ENCODE measurements around the gene RASGRP4. TPM values are rescaled to one million over a fixed set of nuclear protein-coding genes. Genes with fewer than 3 reads are reported as not detected.

Gene RASGRP4
- total RNA-seq, 1 experiment from 2014 or later: not detected

DNA sequence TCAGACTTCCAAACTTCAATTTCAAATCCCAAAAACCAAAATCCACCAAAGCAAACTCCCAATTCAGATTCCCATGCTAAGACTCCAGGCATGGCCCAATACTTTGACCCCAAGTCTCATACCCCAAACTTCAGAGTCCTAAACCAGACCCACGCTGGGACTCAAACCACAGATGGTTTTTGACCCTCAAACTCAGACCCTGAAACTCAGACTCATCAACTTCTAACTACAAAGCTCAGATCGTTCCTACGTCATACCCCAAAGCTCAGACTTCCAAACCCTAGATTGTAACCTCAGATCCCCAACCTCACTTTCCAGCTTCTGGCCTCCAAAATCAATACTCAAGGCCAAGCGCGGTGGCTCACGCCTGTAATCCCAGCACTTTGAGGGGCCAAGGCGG lies 19.3 kb upstream of the RASGRP4 start:
- CTCF ChIA-PET: no interaction called here

DNA sequence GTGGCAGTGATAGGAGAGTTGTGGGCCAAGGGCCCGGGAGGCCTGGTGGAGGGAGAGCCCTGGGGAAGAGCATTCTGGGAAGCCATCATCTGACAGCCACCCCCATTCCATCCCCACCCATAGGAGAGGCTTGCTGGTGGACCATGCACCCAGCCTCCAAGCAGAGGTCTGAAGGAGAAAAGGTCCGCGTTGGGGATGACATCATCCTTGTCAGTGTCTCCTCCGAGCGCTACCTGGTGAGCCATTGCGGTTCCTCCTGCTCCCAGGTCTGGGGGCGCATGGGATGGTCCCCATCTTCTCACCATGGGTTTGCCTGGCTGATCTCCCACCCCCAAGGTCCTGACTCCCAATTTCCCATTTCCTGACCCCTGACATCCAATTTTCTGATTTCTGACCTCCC lies 18.0 kb upstream of the RASGRP4 start:
- DNase-seq (ENCODE audit: low spot score): no peak
- intact Hi-C loops (cut with micrococcal nuclease; ENCODE audit: unreplicated experiment): no loop called here
- Histone ChIP-seq H3K27ac (ENCODE audit: low read depth, low read length, poor library complexity, severe bottlenecking) (no peak overlapping the region), H3K9me3 (ENCODE audit: low read depth, low read length, poor library complexity, severe bottlenecking) (no peaks in the 10 kb centered on the region), H3K27me3 (replicated peaks; ENCODE audit: insufficient read depth, low read depth, low read length, poor library complexity) (no peaks in the 10 kb centered on the region), H3K4me3 (ENCODE audit: low read depth, low read length, poor library complexity, severe bottlenecking) (no peak overlapping the region), H3K4me1 (ENCODE audit: insufficient read depth, low read length, poor library complexity, severe bottlenecking) (no peaks in the 10 kb centered on the region), H3K36me3 (ENCODE audit: insufficient read depth, low read length, poor library complexity, severe bottlenecking) (no peaks in the 10 kb centered on the region)
- BruUV-seq (replicated peaks): no TSS peak
- TF ChIP-seq, protein P1, sequence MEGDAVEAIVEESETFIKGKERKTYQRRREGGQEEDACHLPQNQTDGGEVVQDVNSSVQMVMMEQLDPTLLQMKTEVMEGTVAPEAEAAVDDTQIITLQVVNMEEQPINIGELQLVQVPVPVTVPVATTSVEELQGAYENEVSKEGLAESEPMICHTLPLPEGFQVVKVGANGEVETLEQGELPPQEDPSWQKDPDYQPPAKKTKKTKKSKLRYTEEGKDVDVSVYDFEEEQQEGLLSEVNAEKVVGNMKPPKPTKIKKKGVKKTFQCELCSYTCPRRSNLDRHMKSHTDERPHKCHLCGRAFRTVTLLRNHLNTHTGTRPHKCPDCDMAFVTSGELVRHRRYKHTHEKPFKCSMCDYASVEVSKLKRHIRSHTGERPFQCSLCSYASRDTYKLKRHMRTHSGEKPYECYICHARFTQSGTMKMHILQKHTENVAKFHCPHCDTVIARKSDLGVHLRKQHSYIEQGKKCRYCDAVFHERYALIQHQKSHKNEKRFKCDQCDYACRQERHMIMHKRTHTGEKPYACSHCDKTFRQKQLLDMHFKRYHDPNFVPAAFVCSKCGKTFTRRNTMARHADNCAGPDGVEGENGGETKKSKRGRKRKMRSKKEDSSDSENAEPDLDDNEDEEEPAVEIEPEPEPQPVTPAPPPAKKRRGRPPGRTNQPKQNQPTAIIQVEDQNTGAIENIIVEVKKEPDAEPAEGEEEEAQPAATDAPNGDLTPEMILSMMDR (conservative IDR thresholded peaks at IDR 0.05; ENCODE audit: low read depth, low read length): no peak
- TF ChIP-seq EZH2 (IDR thresholded peaks at IDR 0.05; ENCODE audit: borderline replicate concordance, low read depth, low read length, poor library complexity, severe bottlenecking): no peak
- ChIA-PET POLR2A (ENCODE audit: low non-redundant PET) (no interaction called here), CTCF (no interaction called here)

More for the DNA sequence above, 19.3 kb upstream of the RASGRP4 start:
- Histone ChIP-seq H3K9me3 (ENCODE audit: low read depth, low read length, poor library complexity, severe bottlenecking) (no peaks in the 10 kb centered on the region), H3K4me1 (ENCODE audit: insufficient read depth, low read length, poor library complexity, severe bottlenecking) (no peaks in the 10 kb centered on the region), H3K27me3 (replicated peaks; ENCODE audit: insufficient read depth, low read depth, low read length, poor library complexity) (no peaks in the 10 kb centered on the region), H3K4me3 (ENCODE audit: low read depth, low read length, poor library complexity, severe bottlenecking) (no peak overlapping the region), H3K27ac (ENCODE audit: low read depth, low read length, poor library complexity, severe bottlenecking) (no peak overlapping the region), H3K36me3 (ENCODE audit: insufficient read depth, low read length, poor library complexity, severe bottlenecking) (no peaks in the 10 kb centered on the region)
- DNase-seq (ENCODE audit: low spot score): no peak
- intact Hi-C loops (cut with micrococcal nuclease; ENCODE audit: unreplicated experiment): no loop called here
- TF ChIP-seq, protein P1 (conservative IDR thresholded peaks at IDR 0.05; ENCODE audit: low read depth, low read length): no peak
- no peak for TF ChIP-seq EZH2 (IDR thresholded peaks at IDR 0.05; ENCODE audit: borderline replicate concordance, low read depth, low read length, poor library complexity, severe bottlenecking)
- POLR2A ChIA-PET (ENCODE audit: low non-redundant PET): no interaction called here
- BruUV-seq (replicated peaks): no TSS peak

DNA sequence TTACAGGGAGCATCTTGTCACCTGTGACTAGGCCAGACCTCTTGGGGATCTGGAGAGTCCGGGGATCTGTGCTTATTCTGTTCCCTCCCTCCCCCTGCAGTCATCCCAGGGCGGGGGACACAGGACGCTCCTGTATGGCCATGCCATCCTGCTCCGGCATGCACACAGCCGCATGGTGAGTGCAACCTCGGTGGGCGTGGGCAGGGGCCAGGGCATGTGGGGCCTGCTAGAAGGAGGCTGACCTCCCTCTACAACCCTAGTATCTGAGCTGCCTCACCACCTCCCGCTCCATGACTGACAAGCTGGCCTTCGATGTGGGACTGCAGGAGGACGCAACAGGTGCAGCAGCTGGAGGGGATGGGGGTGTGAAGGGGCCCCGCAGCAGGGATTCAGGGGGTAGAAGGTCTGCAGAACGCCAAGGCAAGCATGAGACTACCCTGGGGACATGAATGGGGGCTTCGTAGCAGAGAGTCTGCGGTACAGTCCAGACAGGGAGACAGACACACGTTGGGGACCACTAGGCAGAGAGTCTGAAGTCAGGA lies 17.5 kb upstream of the RASGRP4 start:
- H3K27me3 ChIP-seq (replicated peaks; ENCODE audit: insufficient read depth, low read depth, low read length, poor library complexity): no peaks in the 10 kb centered on the region
- H3K4me3 ChIP-seq (ENCODE audit: low read depth, low read length, poor library complexity, severe bottlenecking): no peak overlapping the region
- no peaks in the 10 kb centered on the region for H3K9me3 ChIP-seq (ENCODE audit: low read depth, low read length, poor library complexity, severe bottlenecking)
- no peak for TF ChIP-seq EZH2 (IDR thresholded peaks at IDR 0.05; ENCODE audit: borderline replicate concordance, low read depth, low read length, poor library complexity, severe bottlenecking)
- TF ChIP-seq, protein P1 (conservative IDR thresholded peaks at IDR 0.05; ENCODE audit: low read depth, low read length): no peak
- H3K4me1 ChIP-seq (ENCODE audit: insufficient read depth, low read length, poor library complexity, severe bottlenecking): no peaks in the 10 kb centered on the region
- intact Hi-C loops (cut with micrococcal nuclease; ENCODE audit: unreplicated experiment): no loop called here
- no TSS peak for BruUV-seq (replicated peaks)
- H3K27ac ChIP-seq (ENCODE audit: low read depth, low read length, poor library complexity, severe bottlenecking): no peak overlapping the region
- no peaks in the 10 kb centered on the region for H3K36me3 ChIP-seq (ENCODE audit: insufficient read depth, low read length, poor library complexity, severe bottlenecking)
- no peak for DNase-seq (ENCODE audit: low spot score)
- CTCF ChIA-PET: no interaction called here
- POLR2A ChIA-PET (ENCODE audit: low non-redundant PET): no interaction called here

Measured in A673 (cell line).